Panc1 (cell line): ENCODE data around the gene GNG7. TPM values are rescaled to one million over a fixed set of nuclear protein-coding genes. Genes with fewer than 3 reads are reported as not detected.

Source experiments
- ATAC-seq: fragments of 200-7000 bp; cut with Tn5 transposase; 2 replicates; pipeline ENCODE4 v1.9.1; 2020; ENCODE audit warnings: mild to moderate bottlenecking, moderate library complexity
- BruUV-seq: library from RNA; stranded (reverse); fragments of 400-500 nt; replicated peaks from 2 replicates; lab custom pipeline; 2021; lab: Mats Ljungman, UMichigan
- CTCF ChIA-PET: fragments of 300-600 bp; sonication (Branson Sonifier 250); formaldehyde crosslinking; loops from one replicate; lab custom pipeline; 2022; ENCODE audit warnings: antibody characterized with exemption; lab: Charles Lee
- POLR2A ChIA-PET: fragments of 300-600 bp; sonication (Branson Sonifier 250); formaldehyde crosslinking; loops from one replicate; lab custom pipeline; 2022; ENCODE audit warnings: antibody characterized with exemption; lab: Charles Lee
- DNase-seq: peaks from one replicate; pipeline ENCODE4 v3.0.0-alpha.2; 2010; ENCODE audit warnings: low read depth, low spot score
- H3K27ac ChIP-seq: 2 replicates; pipeline ENCODE4 v1.5.1; 2011; ENCODE audit warnings: mild to moderate bottlenecking, low read length, inconsistent platforms
- H3K27me3 ChIP-seq: fragments of 200-500 bp; sonication (Bioruptor generic); 2 replicates; pipeline ENCODE4 v1.6.0; 2014; ENCODE audit warnings: low read length, inconsistent platforms; ENCODE audit not compliant: control insufficient read depth, insufficient read depth
- H3K36me3 ChIP-seq: fragments of 200-500 bp; sonication (Bioruptor generic); 2 replicates; pipeline ENCODE4 v1.5.1; 2014; ENCODE audit warnings: inconsistent platforms, mild to moderate bottlenecking, low read length, moderate library complexity; ENCODE audit not compliant: control insufficient read depth, insufficient read depth
- H3K4me1 ChIP-seq: 2 replicates; pipeline ENCODE4 v1.5.1; 2011; ENCODE audit warnings: inconsistent platforms, mild to moderate bottlenecking, low read length, moderate library complexity; ENCODE audit not compliant: control insufficient read depth, insufficient read depth
- H3K4me3 ChIP-seq, 2 experiments: 2 replicates each; pipeline ENCODE4 v1.5.1; 2011 to 2012; ENCODE audit warnings: low read depth in 2 of 2, low read length in 2 of 2, mild to moderate bottlenecking in 2 of 2, inconsistent platforms in 1 of 2, moderate library complexity in 1 of 2
- H3K9me3 ChIP-seq: fragments of 200-500 bp; sonication (Bioruptor generic); 2 replicates; pipeline ENCODE4 v1.5.1; 2014; ENCODE audit warnings: low read depth, mild to moderate bottlenecking, inconsistent platforms, low read length, moderate library complexity; ENCODE audit not compliant: control insufficient read depth, insufficient read depth
- POLR2AphosphoS5 ChIP-seq: IDR thresholded peaks from 2 replicates; pipeline ENCODE4 v1.6.1; 2012; ENCODE audit warnings: mild to moderate bottlenecking, low read depth, low read length, moderate library complexity
- SIN3A ChIP-seq: IDR thresholded peaks from 2 replicates; pipeline ENCODE4 v1.6.1; 2012; ENCODE audit warnings: low read depth, mild to moderate bottlenecking, low read length, moderate library complexity, borderline replicate concordance; ENCODE audit not compliant: insufficient read depth
- TCF7L2 ChIP-seq: IDR thresholded peaks from 2 replicates; pipeline ENCODE4 v1.6.1; 2011; ENCODE audit warnings: mild to moderate bottlenecking, low read depth, low read length, inconsistent platforms
- in situ Hi-C: cut with HindIII; loops from 2 replicates; pipeline ENCODE4 v1.10.0; 2016; ENCODE audit warnings: low sequenced_read_pairs, low pct_unique_long_range_greater_than_20kb
- intact Hi-C: fragments of 100-400 bp; cut with micrococcal nuclease; formaldehyde crosslinking; loops from one replicate; pipeline ENCODE4 v1.10.0; 2022; ENCODE audit not compliant: unreplicated experiment
- total RNA-seq: library from RNA; stranded (reverse); gene quantifications from one replicate; pipeline ENCODE4 v1.2.1, GENCODE V29; 2021; ENCODE audit not compliant: unreplicated experiment
- TF ChIP-seq, protein P1 (sequence below): fragments of 450-650 bp; IDR thresholded peaks from 2 replicates; pipeline ENCODE4 v1.5.1; 2017; ENCODE audit warnings: mild to moderate bottlenecking
- TF ChIP-seq, protein P2 (sequence below), 2 experiments: IDR thresholded peaks; 2 replicates each; pipeline ENCODE4 v1.6.1; 2011 to 2012; ENCODE audit warnings: low read depth in 2 of 2, control low read depth in 1 of 2, low read length in 1 of 2, mild to moderate bottlenecking in 1 of 2, moderate library complexity in 1 of 2; ENCODE audit not compliant: insufficient read depth in 1 of 2

The GNG7 gene
- total RNA-seq, 1 experiment from 2014 or later, result 0.74 TPM

DNA sequence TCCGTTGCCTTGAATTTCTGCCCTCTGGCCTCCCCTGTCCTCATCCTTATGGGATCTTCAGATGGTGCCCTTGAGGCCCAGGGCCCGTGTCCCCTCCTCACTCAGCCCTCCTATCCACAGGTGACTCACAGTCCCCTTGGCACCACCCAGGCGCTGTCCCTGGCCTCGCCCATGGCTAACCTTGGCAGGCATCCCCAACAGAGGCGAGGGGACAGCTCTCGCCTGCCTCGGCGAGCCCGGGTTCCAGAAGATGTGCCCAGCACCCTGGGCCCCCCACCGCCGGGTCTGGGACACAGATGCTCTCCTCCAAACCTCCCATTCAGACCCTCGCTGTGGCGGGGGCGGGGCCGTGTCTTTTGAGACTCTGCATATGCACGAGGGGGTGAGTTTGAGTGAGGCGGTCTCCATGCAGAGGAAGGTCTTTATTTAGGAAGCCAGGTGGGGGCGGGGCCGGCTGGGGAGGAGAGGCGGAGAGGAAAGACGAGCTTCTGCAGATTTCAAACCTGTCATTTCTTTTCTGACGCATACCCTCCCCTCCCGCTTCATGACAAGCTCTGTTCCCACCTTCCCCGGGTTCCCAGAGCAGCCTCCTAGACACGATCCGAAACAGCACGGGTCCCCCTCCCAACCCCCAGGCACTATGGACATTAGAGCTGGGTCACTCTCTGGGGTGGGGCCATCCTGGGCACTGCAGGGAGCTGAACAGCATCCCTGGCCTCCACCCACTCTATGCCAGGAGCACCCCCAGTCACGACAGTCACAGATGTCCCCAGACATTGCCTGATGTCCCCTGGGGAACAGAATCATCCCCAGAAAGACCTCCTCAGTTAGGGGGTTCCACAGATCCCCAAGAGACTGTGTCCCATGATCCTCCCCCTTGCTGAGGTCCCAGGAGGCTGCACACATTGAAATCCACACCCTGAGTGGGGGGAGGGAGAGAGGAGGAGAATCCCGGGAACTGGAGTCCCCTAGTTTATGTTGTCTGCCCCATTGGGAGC, 48.5 kb downstream of the GNG7 start:
- no peak for ATAC-seq
- in situ Hi-C loops, result no loop called here

DNA sequence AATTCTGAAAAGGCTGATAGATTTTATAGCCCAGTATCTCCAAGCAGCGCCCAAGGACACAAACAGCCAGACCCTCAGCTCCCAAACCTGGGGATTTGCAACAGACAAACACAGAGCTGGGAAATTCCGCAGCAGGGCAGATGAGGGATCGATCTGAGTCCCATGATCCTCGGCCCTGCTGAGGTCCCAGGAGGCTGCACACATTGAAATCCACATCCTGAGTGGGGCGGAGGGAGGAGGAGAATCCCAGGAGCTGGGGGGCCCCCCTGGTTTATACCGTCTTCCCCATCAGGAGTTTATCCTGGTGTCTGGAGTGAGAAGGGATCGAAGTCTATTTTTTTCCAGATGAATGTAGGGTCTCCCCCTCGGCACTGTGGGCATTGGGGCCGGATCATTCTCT, 49.3 kb downstream of the GNG7 start:
- Histone ChIP-seq H3K9me3 (no peaks in the 10 kb centered on the region), H3K4me1 (no peaks in the 10 kb centered on the region), H3K27ac (no peak overlapping the region), H3K4me3 (no peak overlapping the region), H3K27me3 (no peaks in the 10 kb centered on the region), H3K36me3 (no peaks in the 10 kb centered on the region)
- intact Hi-C loops (no loop called here), in situ Hi-C loops (no loop called here)
- DNase-seq (no peak), ATAC-seq (no peak)
- ChIA-PET CTCF (no interaction called here), POLR2A (no interaction called here)
- BruUV-seq, result no TSS peak
- TF ChIP-seq, protein P1, sequence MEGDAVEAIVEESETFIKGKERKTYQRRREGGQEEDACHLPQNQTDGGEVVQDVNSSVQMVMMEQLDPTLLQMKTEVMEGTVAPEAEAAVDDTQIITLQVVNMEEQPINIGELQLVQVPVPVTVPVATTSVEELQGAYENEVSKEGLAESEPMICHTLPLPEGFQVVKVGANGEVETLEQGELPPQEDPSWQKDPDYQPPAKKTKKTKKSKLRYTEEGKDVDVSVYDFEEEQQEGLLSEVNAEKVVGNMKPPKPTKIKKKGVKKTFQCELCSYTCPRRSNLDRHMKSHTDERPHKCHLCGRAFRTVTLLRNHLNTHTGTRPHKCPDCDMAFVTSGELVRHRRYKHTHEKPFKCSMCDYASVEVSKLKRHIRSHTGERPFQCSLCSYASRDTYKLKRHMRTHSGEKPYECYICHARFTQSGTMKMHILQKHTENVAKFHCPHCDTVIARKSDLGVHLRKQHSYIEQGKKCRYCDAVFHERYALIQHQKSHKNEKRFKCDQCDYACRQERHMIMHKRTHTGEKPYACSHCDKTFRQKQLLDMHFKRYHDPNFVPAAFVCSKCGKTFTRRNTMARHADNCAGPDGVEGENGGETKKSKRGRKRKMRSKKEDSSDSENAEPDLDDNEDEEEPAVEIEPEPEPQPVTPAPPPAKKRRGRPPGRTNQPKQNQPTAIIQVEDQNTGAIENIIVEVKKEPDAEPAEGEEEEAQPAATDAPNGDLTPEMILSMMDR, result no peak
- TF ChIP-seq SIN3A (no peak), TCF7L2 (no peak), POLR2AphosphoS5 (no peak)
- TF ChIP-seq, protein P2, sequence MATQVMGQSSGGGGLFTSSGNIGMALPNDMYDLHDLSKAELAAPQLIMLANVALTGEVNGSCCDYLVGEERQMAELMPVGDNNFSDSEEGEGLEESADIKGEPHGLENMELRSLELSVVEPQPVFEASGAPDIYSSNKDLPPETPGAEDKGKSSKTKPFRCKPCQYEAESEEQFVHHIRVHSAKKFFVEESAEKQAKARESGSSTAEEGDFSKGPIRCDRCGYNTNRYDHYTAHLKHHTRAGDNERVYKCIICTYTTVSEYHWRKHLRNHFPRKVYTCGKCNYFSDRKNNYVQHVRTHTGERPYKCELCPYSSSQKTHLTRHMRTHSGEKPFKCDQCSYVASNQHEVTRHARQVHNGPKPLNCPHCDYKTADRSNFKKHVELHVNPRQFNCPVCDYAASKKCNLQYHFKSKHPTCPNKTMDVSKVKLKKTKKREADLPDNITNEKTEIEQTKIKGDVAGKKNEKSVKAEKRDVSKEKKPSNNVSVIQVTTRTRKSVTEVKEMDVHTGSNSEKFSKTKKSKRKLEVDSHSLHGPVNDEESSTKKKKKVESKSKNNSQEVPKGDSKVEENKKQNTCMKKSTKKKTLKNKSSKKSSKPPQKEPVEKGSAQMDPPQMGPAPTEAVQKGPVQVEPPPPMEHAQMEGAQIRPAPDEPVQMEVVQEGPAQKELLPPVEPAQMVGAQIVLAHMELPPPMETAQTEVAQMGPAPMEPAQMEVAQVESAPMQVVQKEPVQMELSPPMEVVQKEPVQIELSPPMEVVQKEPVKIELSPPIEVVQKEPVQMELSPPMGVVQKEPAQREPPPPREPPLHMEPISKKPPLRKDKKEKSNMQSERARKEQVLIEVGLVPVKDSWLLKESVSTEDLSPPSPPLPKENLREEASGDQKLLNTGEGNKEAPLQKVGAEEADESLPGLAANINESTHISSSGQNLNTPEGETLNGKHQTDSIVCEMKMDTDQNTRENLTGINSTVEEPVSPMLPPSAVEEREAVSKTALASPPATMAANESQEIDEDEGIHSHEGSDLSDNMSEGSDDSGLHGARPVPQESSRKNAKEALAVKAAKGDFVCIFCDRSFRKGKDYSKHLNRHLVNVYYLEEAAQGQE (IDR thresholded peaks at IDR 0.05; ENCODE audit: insufficient read depth in 1 of 2, low read depth in 2 of 2, low read length in 1 of 2), result no peak

More for the DNA sequence above, 48.5 kb downstream of the GNG7 start:
- no TSS peak for BruUV-seq
- DNase-seq, result no peak
- ChIA-PET CTCF (interaction anchor here (0.7 kb wide), 1 partner anchor 96 kb away, joined by 3 read pairs; no protein-coding TSS in a partner anchor), POLR2A (interaction anchor here (0.6 kb wide), 1 partner anchor 73 kb away, joined by 3 read pairs; no protein-coding TSS in a partner anchor)
- Histone ChIP-seq H3K36me3 (no peaks in the 10 kb centered on the region), H3K27ac (no peak overlapping the region), H3K9me3 (no peaks in the 10 kb centered on the region), H3K4me3 (no peak overlapping the region), H3K4me1 (no peaks in the 10 kb centered on the region), H3K27me3 (no peaks in the 10 kb centered on the region)
- no peak for TF ChIP-seq SIN3A
- no peak for TF ChIP-seq POLR2AphosphoS5
- TF ChIP-seq, protein P2 (IDR thresholded peaks at IDR 0.05; ENCODE audit: insufficient read depth in 1 of 2, low read depth in 2 of 2, low read length in 1 of 2), result no peak
- intact Hi-C loops, result no loop called here
